Skeletal muscle tissue (tissue), 4 donors: ENCODE measurements around the gene KRTAP10-2. TPM values are rescaled to one million over a fixed set of nuclear protein-coding genes. Genes with fewer than 3 reads are reported as not detected.

ENCODE experiments used
- H3K27ac ChIP-seq: one replicate; pipeline ENCODE4 v1.7.0; 2013; ENCODE audit warnings: mild to moderate bottlenecking, low read depth, low read length, inconsistent platforms
- H3K27me3 ChIP-seq, 3 donors: one replicate each; pipeline ENCODE4 v1.7.0; 2013; ENCODE audit warnings: low read length in 3 of 3; ENCODE audit not compliant: control insufficient read depth in 3 of 3, insufficient read depth in 3 of 3
- H3K36me3 ChIP-seq, 3 donors: one replicate each; pipeline ENCODE4 v1.7.0; 2013; ENCODE audit warnings: low read length in 3 of 3; ENCODE audit not compliant: control insufficient read depth in 3 of 3, insufficient read depth in 3 of 3
- H3K4me1 ChIP-seq, 3 donors: one replicate each; pipeline ENCODE4 v1.7.0; 2013; ENCODE audit warnings: low read length in 3 of 3, mild to moderate bottlenecking in 3 of 3; ENCODE audit not compliant: control insufficient read depth in 3 of 3, insufficient read depth in 3 of 3
- H3K4me3 ChIP-seq, 3 donors: one replicate each; pipeline ENCODE4 v1.7.0; 2013; ENCODE audit warnings: low read length in 3 of 3
- H3K9ac ChIP-seq, 3 donors: one replicate each; pipeline ENCODE4 v1.7.0; 2013; ENCODE audit warnings: low read length in 3 of 3, mild to moderate bottlenecking in 3 of 3, moderate library complexity in 2 of 3, low read depth in 1 of 3
- H3K9me3 ChIP-seq, 3 donors: one replicate each; pipeline ENCODE4 v1.7.0; 2013; ENCODE audit warnings: low read length in 3 of 3; ENCODE audit not compliant: control insufficient read depth in 3 of 3
- total RNA-seq: library from RNA; depleted of rRNA; stranded (reverse); fragments of >200 nt; gene quantifications from one replicate; pipeline ENCODE4 v1.2.3, GENCODE V29; 2014
- donor health status: Osteomylitis.

The KRTAP10-2 gene
- total RNA-seq, 1 donor from 2014 or later: not detected

DNA sequence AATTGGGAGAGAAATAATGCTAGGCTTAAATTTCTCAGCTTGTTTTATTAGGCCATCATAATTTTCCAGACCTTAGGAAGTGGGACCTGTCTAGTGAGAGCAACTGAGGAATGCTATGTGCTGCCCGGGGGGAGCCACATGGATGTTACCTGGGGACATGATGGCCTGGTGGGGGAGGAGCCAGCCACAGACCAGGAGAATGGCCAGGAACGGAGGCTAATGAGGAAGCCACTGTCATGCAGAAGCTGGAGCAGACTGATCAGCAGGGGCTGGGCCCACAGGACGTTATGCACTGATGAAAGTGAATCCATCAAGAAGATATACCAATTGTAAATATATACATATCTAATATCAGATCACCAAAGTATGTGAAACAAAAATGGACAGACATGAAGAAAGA is 6.7 kb downstream of the KRTAP10-2 start:
- Histone ChIP-seq H3K4me1 (no peaks in the 10 kb centered on the region), H3K36me3 (no peaks in the 10 kb centered on the region), H3K9ac (no peak overlapping the region), H3K27me3 (peaks cover 21 to 37% (median 31%) of the 10 kb centered on the region in 3 donors), H3K27ac (no peak overlapping the region), H3K4me3 (no peak overlapping the region), H3K9me3 (peaks cover 0 to 7% (median 6%) of the 10 kb centered on the region in 3 donors)

- Histone ChIP-seq H3K9me3 (peaks cover 0 to 7% (median 6%) of the 10 kb centered on the region in 3 donors), H3K4me3 (no peak overlapping the region), H3K27me3 (peaks cover 17 to 37% (median 25%) of the 10 kb centered on the region in 3 donors), H3K4me1 (no peaks in the 10 kb centered on the region), H3K9ac (no peak overlapping the region), H3K36me3 (no peaks in the 10 kb centered on the region), H3K27ac (no peak overlapping the region)
These were observed 8.6 kb downstream of the KRTAP10-2 start for GRCh38 chr21:44542716-44543115.

DNA sequence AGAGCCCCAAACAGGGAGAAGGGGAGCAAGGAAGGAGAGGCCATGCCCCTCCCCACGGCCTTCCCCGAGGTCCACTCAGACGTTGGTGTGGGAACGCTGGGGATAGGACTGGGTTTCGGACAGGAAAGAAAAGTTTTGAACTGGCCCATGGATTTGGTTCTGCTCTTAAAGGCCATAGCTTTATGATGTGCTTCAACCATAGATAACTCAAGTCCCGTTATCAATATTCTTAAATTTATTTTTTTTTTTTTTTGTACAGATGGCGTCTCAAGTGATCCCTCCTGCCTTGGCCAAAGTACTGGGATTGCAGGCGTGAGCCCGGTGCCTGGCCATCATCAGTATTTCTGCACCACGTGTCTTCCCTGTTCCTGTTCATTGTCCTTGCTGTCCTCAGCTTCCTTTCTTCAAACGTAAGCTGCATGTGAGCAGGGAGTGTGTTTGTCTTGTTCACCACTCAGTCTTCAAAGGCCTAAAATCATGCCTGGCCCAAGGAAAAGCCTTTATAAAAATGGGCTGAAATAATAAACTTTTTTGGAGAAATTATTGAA is 10.5 kb downstream of the KRTAP10-2 start:
- Histone ChIP-seq H3K36me3 (no peaks in the 10 kb centered on the region), H3K4me1 (no peaks in the 10 kb centered on the region), H3K4me3 (no peak overlapping the region), H3K27me3 (peaks cover 15 to 39% (median 20%) of the 10 kb centered on the region in 3 donors), H3K27ac (no peak overlapping the region), H3K9me3 (peaks cover 0 to 6% (median 2%) of the 10 kb centered on the region in 3 donors), H3K9ac (no peak overlapping the region)

GRCh38 chr21:44539991-44540666 is 11.2 kb downstream of the KRTAP10-2 start, which contains the start of gene KRTAP10-1:
KRTAP10-1 (minus strand) TSS chr21:44540195; CDS start chr21:44540150, 45 bp downstream.
- peaks cover 15 to 39% (median 20%) of the 10 kb centered on the region in 3 donors for H3K27me3 ChIP-seq
- no peaks in the 10 kb centered on the region for H3K36me3 ChIP-seq
- H3K4me3 ChIP-seq: no peak within 1 kb of the TSS
- H3K27ac ChIP-seq: no peak within 1 kb of the TSS
- no peak within 1 kb of the TSS for H3K9ac ChIP-seq
- peaks cover 0 to 6% (median 2%) of the 10 kb centered on the region in 3 donors for H3K9me3 ChIP-seq
- H3K4me1 ChIP-seq: no peaks in the 10 kb centered on the region

GRCh38 chr21:44539046-44539445 is 12.3 kb downstream of the KRTAP10-2 start:
- Histone ChIP-seq H3K36me3 (no peaks in the 10 kb centered on the region), H3K27me3 (peaks cover 15 to 41% (median 25%) of the 10 kb centered on the region in 3 donors), H3K9ac (no peak overlapping the region), H3K9me3 (peaks cover 0 to 6% (median 2%) of the 10 kb centered on the region in 3 donors), H3K4me1 (no peaks in the 10 kb centered on the region), H3K27ac (no peak overlapping the region), H3K4me3 (no peak overlapping the region)

DNA sequence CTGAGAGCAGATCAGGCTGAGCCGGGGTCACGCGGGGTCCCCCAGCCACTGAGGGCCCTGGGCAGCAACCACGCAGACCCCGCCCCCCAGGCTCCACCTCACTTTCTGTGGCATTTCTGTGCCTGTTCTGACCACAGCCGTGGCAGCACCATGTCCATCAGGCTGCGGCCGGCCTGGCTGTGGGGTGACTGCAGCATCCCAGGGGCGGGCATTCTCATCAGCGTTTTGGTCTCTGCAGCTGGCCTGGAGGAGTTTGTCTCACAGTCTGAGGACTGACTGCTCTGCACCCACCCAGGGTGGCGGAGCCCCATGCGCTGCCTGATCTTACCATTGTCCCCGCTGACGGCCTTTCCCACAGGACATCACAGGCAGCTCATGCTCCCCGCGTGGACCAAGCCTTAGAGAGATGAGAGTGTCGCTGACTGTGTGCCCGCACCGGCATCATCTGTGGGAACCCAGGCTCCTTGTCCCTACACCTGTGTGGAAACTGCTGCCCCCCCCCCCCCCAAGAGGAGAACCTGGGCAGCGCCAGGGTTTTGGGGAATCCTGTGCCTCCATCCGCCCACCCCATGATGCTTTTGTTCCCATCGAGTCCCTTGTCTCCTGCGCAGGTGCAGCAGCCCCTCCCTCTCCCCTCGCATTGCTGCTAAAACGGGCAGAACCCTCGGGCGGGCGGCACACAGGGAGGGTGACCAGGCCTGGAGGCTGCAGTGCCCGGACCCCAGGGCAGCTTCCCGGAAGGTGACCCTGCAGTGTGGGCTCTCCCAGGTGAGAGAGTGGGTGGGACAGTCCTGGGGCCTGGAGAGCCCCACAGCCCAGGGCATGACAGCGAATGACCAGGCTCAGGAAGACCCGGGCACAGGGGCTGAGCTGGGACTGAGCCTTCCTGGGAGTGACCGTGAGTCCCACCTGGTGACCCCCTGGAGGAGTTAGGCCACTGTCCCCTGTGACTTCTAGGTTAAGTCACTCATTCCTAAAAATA is 13.1 kb downstream of the KRTAP10-2 start:
- Histone ChIP-seq H3K36me3 (no peaks in the 10 kb centered on the region), H3K27me3 (peaks cover 15 to 45% (median 29%) of the 10 kb centered on the region in 3 donors), H3K9ac (no peak overlapping the region), H3K4me1 (no peaks in the 10 kb centered on the region), H3K4me3 (no peak overlapping the region), H3K27ac (no peak overlapping the region), H3K9me3 (peaks cover 0 to 6% (median 2%) of the 10 kb centered on the region in 3 donors)

GRCh38 chr21:44535963-44536362 is 15.3 kb downstream of the KRTAP10-2 start:
- H3K27ac ChIP-seq: no peak overlapping the region
- no peak overlapping the region for H3K4me3 ChIP-seq
- no peaks in the 10 kb centered on the region for H3K36me3 ChIP-seq
- H3K9ac ChIP-seq: no peak overlapping the region
- no peaks in the 10 kb centered on the region for H3K9me3 ChIP-seq
- H3K27me3 ChIP-seq: peaks cover 29 to 51% (median 49%) of the 10 kb centered on the region in 3 donors
- H3K4me1 ChIP-seq: no peaks in the 10 kb centered on the region

DNA sequence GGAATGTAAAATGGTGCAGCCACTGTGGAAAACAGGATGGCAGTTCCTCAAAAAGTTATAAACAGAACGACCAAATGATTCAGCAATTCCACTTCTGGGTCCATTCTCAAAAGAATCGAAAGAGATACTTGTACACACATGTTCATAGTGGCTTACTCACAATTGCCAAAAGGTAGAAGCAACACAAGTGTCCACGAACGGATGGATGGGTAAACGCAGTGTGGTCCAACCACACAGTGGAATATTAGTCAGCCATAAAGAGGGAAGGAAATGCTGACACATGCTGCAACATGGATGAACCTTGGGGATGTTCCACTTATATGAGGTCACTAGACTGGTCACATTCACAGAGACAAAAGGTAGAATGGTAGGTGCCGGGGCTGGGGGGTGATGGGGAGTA is 16.6 kb downstream of the KRTAP10-2 start:
- no peaks in the 10 kb centered on the region for H3K4me1 ChIP-seq
- H3K4me3 ChIP-seq: no peak overlapping the region
- peaks cover 31 to 52% (median 47%) of the 10 kb centered on the region in 3 donors for H3K27me3 ChIP-seq
- no peak overlapping the region for H3K27ac ChIP-seq
- H3K36me3 ChIP-seq: no peaks in the 10 kb centered on the region
- no peak overlapping the region for H3K9ac ChIP-seq
- no peaks in the 10 kb centered on the region for H3K9me3 ChIP-seq

DNA sequence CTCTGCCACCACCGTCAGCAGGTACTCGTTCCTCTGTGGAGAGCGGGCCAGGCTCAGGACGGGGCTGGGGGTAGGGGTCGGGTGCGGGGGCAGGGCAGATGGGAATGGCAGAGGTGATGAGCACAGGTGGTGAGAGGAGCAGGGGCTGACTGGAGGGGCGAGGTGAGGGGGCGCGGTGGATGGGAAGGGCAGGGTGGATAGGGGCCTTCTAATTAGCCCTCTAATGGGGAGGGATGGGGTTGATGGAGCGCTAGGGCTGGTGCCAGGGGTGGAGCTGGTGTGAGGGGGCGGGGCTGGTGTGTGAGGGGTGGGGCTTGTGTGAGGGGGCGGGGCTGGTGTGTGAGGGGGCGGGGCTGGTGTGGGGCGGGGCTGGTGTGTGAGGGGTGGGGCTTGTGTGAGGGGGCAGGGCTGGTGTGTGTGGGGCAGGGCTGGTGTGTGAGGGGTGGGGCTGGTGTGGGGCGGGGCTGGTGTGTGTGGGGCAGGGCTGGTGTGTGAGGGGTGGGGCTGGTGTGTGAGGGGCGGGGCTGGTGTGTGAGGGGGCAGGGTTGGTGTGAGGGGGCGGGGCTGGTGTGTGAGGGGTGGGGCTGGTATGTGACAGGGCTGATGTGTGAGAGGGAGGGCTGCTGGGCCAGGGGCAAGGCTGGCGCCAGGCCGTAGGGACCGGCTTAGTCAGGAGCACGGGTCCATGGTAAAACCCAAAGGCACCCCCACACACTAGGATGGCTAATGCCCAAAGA is 17.2 kb downstream of the KRTAP10-2 start:
- Histone ChIP-seq H3K27me3 (peaks cover 31 to 46% (median 41%) of the 10 kb centered on the region in 3 donors), H3K9me3 (no peaks in the 10 kb centered on the region), H3K4me3 (no peak overlapping the region), H3K36me3 (no peaks in the 10 kb centered on the region), H3K27ac (no peak overlapping the region), H3K9ac (no peak overlapping the region), H3K4me1 (no peaks in the 10 kb centered on the region)
